GM12878 (cell line): ENCODE data around the gene RAB30. TPM values are rescaled to one million over a fixed set of nuclear protein-coding genes. Genes with fewer than 3 reads are reported as not detected.

Experiments
- E2F4 ChIP-seq: IDR thresholded peaks from 2 replicates; pipeline ENCODE4 v1.6.1; 2012; ENCODE audit warnings: low read depth, low read length, improper control_type of control experiment
- IKZF2 ChIP-seq, 2 experiments: fragments of 450-650 bp; IDR thresholded peaks; 2 replicates each; pipeline ENCODE4 v1.6.1; 2017; ENCODE audit warnings: mild to moderate bottlenecking in 2 of 2, moderate library complexity in 2 of 2
- NFYA ChIP-seq: IDR thresholded peaks from 2 replicates; pipeline ENCODE4 v1.6.1; 2011; ENCODE audit warnings: low read depth, mild to moderate bottlenecking, low read length, improper control_type of control experiment, borderline replicate concordance
- PRDM15 ChIP-seq: fragments of 450-650 bp; formaldehyde crosslinking; IDR thresholded peaks from 2 replicates; pipeline ENCODE4 v1.4.0; 2020; ENCODE audit warnings: mild to moderate bottlenecking, moderate library complexity
- RAD21 ChIP-seq: IDR thresholded peaks from 2 replicates; pipeline ENCODE4 v1.6.1; 2011; ENCODE audit warnings: mild to moderate bottlenecking, low read depth, low read length, moderate library complexity; ENCODE audit not compliant: insufficient read depth
- RUNX3 ChIP-seq: IDR thresholded peaks from 2 replicates; pipeline ENCODE4 v1.6.1; 2012; ENCODE audit warnings: low read length, inconsistent platforms
- polyA plus RNA-seq, 11 experiments: library from polyadenylated mRNA; depleted of rRNA in 4 of 11; unstranded in 6 of 11; stranded (reverse) in 5 of 11; fragments of >200 nt; fragmentation: Nextera tagmentation in 4 of 11; fragmentation: Illumina TruSeq in 1 of 11; extraction: Ambion mirVana in 4 of 11; extraction: Trizol in 1 of 11; gene quantifications; 1 replicate in 1 of 11; 2 replicates in 10 of 11; pipeline versions ENCODE4 v1.2.1 to v1.2.3, GENCODE V29; 2011 to 2016; ENCODE audit warnings: inconsistent platforms in 2 of 11, missing spikeins in 2 of 11, low read depth in 1 of 11
- total RNA-seq, 4 experiments: library from RNA; depleted of rRNA in 3 of 4; stranded (reverse); fragments of >200 nt in 3 of 4; fragmentation: Illumina TruSeq in 1 of 4; extraction: Trizol in 1 of 4; gene quantifications; 2 replicates each; pipeline versions ENCODE4 v1.2.1 to v1.2.3, GENCODE V29; 2013 to 2021

RAB30 gene
- total and polyA plus RNA-seq, 10 of the 15 experiments (the other 5 are each of a cell fraction or from before 2014, with no cell fraction given): 9.8 to 26.7 (median 19.2) TPM

DNA sequence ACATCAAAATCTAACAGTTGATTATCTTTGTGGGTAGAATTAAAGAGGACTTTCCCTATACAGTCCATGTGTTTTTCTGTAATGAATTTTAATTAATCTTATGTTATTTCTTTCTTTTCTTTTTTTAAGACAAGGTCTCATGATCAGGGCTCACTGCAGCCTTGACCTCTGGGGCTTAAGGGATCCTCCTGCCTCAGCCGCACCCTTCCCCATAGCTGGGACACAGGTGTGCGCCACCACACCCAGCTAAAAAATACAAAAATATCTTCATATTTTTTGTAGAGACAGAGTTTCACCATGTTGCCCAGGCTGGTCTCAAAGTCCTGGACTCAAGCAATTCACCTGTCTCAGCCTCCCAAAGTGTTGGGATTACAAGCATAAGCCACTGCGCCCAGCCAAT is 7.7 kb downstream of the RAB30 start (continued):
- TF ChIP-seq E2F4 (no peak), NFYA (no peak), RAD21 (no peak), IKZF2 (IDR thresholded peaks at IDR 0.05) (no peak), RUNX3 (no peak), PRDM15 (CRISPR knock-in tag) (no peak)
